Measurements from ENCODE around the gene RAP1GAP.

RAP1GAP gene

DNA sequence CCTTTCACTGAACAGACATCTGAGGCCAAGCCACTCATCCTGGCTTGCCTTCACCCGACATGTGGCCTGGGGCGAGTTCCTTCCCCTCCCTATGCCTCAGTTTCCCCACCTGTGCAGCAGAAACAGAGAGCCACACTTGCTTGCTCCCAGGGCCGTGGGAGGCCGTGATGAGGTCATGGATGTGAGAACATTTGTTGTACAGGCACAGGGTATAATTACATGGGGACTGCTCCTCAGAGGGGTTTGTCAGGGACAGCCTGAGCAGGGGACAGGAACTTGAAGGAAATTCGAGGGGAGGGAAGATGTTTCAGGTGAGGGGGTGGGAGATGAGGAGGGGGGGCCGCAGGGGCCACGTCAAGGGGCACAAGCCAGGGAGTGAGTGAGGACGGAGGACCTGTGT is 103.9 kb downstream of the RAP1GAP start:
- Histone ChIP-seq H3K27ac (no peak overlapping the region), H3K4me1 (ENCODE audit: low read depth, poor library complexity, severe bottlenecking) (no peaks in the 10 kb centered on the region), H2AFZ (ENCODE audit: low read depth) (no peak overlapping the region), H3K27me3 (ENCODE audit: insufficient read depth, low read depth) (peaks cover 29% of the 10 kb centered on the region; the same call in 1 of the 2 replicates), H3K79me2 (ENCODE audit: insufficient read depth, low read depth) (no peaks in the 10 kb centered on the region), H4K20me1 (ENCODE audit: insufficient read depth) (no peaks in the 10 kb centered on the region), H3K4me3 (IDR thresholded peaks at IDR 0.05; ENCODE audit: insufficient read depth, low read depth, low read length) (no peak overlapping the region), H3K4me2 (no peak overlapping the region), H3K36me3 (ENCODE audit: insufficient read depth) (no peaks in the 10 kb centered on the region), H3K9ac (no peak overlapping the region)
- TF ChIP-seq, protein P1, sequence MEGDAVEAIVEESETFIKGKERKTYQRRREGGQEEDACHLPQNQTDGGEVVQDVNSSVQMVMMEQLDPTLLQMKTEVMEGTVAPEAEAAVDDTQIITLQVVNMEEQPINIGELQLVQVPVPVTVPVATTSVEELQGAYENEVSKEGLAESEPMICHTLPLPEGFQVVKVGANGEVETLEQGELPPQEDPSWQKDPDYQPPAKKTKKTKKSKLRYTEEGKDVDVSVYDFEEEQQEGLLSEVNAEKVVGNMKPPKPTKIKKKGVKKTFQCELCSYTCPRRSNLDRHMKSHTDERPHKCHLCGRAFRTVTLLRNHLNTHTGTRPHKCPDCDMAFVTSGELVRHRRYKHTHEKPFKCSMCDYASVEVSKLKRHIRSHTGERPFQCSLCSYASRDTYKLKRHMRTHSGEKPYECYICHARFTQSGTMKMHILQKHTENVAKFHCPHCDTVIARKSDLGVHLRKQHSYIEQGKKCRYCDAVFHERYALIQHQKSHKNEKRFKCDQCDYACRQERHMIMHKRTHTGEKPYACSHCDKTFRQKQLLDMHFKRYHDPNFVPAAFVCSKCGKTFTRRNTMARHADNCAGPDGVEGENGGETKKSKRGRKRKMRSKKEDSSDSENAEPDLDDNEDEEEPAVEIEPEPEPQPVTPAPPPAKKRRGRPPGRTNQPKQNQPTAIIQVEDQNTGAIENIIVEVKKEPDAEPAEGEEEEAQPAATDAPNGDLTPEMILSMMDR (conservative IDR thresholded peaks at IDR 0.05; ENCODE audit: low read depth, low read length) = no peak

- no peaks in the 10 kb centered on the region for H3K36me3 ChIP-seq (ENCODE audit: insufficient read depth)
- H3K27ac ChIP-seq = no peak overlapping the region
- H3K4me2 ChIP-seq = no peak overlapping the region
Measured at GRCh38 chr1:21564521-21565095, 104.5 kb downstream of the RAP1GAP start.

DNA sequence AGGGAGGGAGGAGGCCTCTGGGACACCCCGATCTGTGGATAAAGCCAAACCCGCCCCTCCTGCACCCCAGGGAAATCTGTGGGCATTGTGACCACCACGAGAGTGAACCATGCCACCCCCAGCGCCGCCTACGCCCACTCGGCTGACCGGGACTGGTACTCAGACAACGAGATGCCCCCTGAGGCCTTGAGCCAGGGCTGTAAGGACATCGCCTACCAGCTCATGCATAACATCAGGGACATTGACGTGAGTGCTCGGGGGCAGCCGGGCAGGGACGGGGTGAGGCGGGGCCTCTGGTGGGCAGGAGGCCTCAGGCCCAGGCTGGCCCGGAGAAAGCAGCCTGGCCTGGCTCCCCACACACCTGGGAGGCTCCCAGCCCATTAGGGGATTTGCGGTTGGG is 105.2 kb downstream of the RAP1GAP start:
- H4K20me1 ChIP-seq (ENCODE audit: insufficient read depth) = no peaks in the 10 kb centered on the region
- no peak overlapping the region for H2AFZ ChIP-seq (ENCODE audit: low read depth)
- H3K9ac ChIP-seq = no peak overlapping the region
- H3K27ac ChIP-seq = no peak overlapping the region
- no peaks in the 10 kb centered on the region for H3K36me3 ChIP-seq (ENCODE audit: insufficient read depth)
- TF ChIP-seq, protein P1 (conservative IDR thresholded peaks at IDR 0.05; ENCODE audit: low read depth, low read length) = no peak
- H3K4me2 ChIP-seq = no peak overlapping the region
- H3K4me3 ChIP-seq (IDR thresholded peaks at IDR 0.05; ENCODE audit: insufficient read depth, low read depth, low read length) = no peak overlapping the region
- no peaks in the 10 kb centered on the region for H3K4me1 ChIP-seq (ENCODE audit: low read depth, poor library complexity, severe bottlenecking)
- no peaks in the 10 kb centered on the region for H3K79me2 ChIP-seq (ENCODE audit: insufficient read depth, low read depth)
- peaks cover 43% of the 10 kb centered on the region for H3K27me3 ChIP-seq (ENCODE audit: insufficient read depth, low read depth)

More at GRCh38 chr1:21564521-21565095, 104.5 kb downstream of the RAP1GAP start:
- Histone ChIP-seq H3K4me3 (IDR thresholded peaks at IDR 0.05; ENCODE audit: insufficient read depth, low read depth, low read length) (no peak overlapping the region), H3K27me3 (ENCODE audit: insufficient read depth, low read depth) (peaks cover 36% of the 10 kb centered on the region), H2AFZ (ENCODE audit: low read depth) (no peak overlapping the region), H3K79me2 (ENCODE audit: insufficient read depth, low read depth) (no peaks in the 10 kb centered on the region), H4K20me1 (ENCODE audit: insufficient read depth) (no peaks in the 10 kb centered on the region), H3K9ac (no peak overlapping the region), H3K4me1 (ENCODE audit: low read depth, poor library complexity, severe bottlenecking) (no peaks in the 10 kb centered on the region)
- TF ChIP-seq, protein P1 (conservative IDR thresholded peaks at IDR 0.05; ENCODE audit: low read depth, low read length) = no peak

GRCh38 chr1:21562896-21563295 is 106.3 kb downstream of the RAP1GAP start:
- Histone ChIP-seq H3K4me1 (ENCODE audit: low read depth, poor library complexity, severe bottlenecking) (no peaks in the 10 kb centered on the region), H4K20me1 (ENCODE audit: insufficient read depth) (no peaks in the 10 kb centered on the region), H3K4me3 (IDR thresholded peaks at IDR 0.05; ENCODE audit: insufficient read depth, low read depth, low read length) (no peak overlapping the region), H3K79me2 (ENCODE audit: insufficient read depth, low read depth) (no peaks in the 10 kb centered on the region), H3K4me2 (no peak overlapping the region), H3K27ac (no peak overlapping the region), H3K9ac (no peak overlapping the region), H3K27me3 (ENCODE audit: insufficient read depth, low read depth) (peaks cover 44% of the 10 kb centered on the region), H2AFZ (ENCODE audit: low read depth) (no peak overlapping the region), H3K36me3 (ENCODE audit: insufficient read depth) (no peaks in the 10 kb centered on the region)
- TF ChIP-seq, protein P1 (conservative IDR thresholded peaks at IDR 0.05; ENCODE audit: low read depth, low read length) = no peak

Data from KMS-11 (cell line).